SK-N-SH (cell line): ENCODE data around the gene HAUS3.

Experiments
- CTCF ChIP-seq: fragments of 200-600 bp; sonication (generic); IDR thresholded peaks from 2 replicates; pipeline ENCODE4 v1.6.1; 2017; ENCODE audit warnings: antibody characterized with exemption, mild to moderate bottlenecking, moderate library complexity
- RFX5 ChIP-seq: IDR thresholded peaks from 2 replicates; pipeline ENCODE4 v1.6.1; 2012; ENCODE audit warnings: mild to moderate bottlenecking, improper control_type of control experiment, low read length

- no peak for TF ChIP-seq CTCF
- no peak for TF ChIP-seq RFX5
These were observed 11.5 kb upstream of the HAUS3 start for GRCh38 chr4:2253160-2254084.
